IPS-20b (cell line): ENCODE data around the gene FOSL1.
A peak's percentile ranks its signal among the peaks of the same experiment; 100 is the strongest.

Source experiments
- H3K27ac ChIP-seq: one replicate; pipeline ENCODE4 v1.5.1; 2013; ENCODE audit warnings: low read length
- H3K27me3 ChIP-seq: 2 replicates; pipeline ENCODE4 v1.6.1; 2013; ENCODE audit warnings: mild to moderate bottlenecking, low read length, inconsistent platforms; ENCODE audit not compliant: insufficient read depth
- H3K36me3 ChIP-seq: 2 replicates; pipeline ENCODE4 v1.6.1; 2013; ENCODE audit warnings: low read depth, mild to moderate bottlenecking, inconsistent platforms, low read length, moderate library complexity; ENCODE audit not compliant: insufficient read depth
- H3K4me1 ChIP-seq: 2 replicates; pipeline ENCODE4 v1.6.1; 2013; ENCODE audit warnings: mild to moderate bottlenecking, control low read depth, inconsistent platforms, low read length, moderate library complexity; ENCODE audit not compliant: insufficient read depth
- H3K4me3 ChIP-seq: 2 replicates; pipeline ENCODE4 v1.5.1; 2013; ENCODE audit warnings: mild to moderate bottlenecking, low read length, inconsistent platforms
- H3K9ac ChIP-seq: 2 replicates; pipeline ENCODE4 v1.6.1; 2013; ENCODE audit warnings: low read depth, mild to moderate bottlenecking, inconsistent platforms, low read length, moderate library complexity
- H3K9me3 ChIP-seq: 2 replicates; pipeline ENCODE4 v1.6.1; 2013; ENCODE audit warnings: mild to moderate bottlenecking, low read depth, low read length, inconsistent platforms; ENCODE audit not compliant: insufficient read depth

The FOSL1 gene

GRCh38 chr11:65864706-65865471 lies 35.3 kb downstream of the FOSL1 start:
- H3K9ac ChIP-seq, result no peak overlapping the region
- peaks cover 5% of the 10 kb centered on the region; the same call in 1 of the 2 replicates for H3K4me1 ChIP-seq
- no peaks in the 10 kb centered on the region for H3K9me3 ChIP-seq
- H3K36me3 ChIP-seq, result peaks cover 52% of the 10 kb centered on the region
- H3K4me3 ChIP-seq, result no peak overlapping the region
- H3K27ac ChIP-seq, result no peak overlapping the region
- H3K27me3 ChIP-seq, result peaks cover 10% of the 10 kb centered on the region; the same call in 1 of the 2 replicates

- Histone ChIP-seq H3K27ac (no peak overlapping the region), H3K36me3 (peaks cover 52% of the 10 kb centered on the region), H3K9ac (no peak overlapping the region), H3K4me3 (no peak overlapping the region), H3K27me3 (peaks cover 6% of the 10 kb centered on the region; the same call in 1 of the 2 replicates), H3K4me1 (peaks cover 5% of the 10 kb centered on the region; the same call in 1 of the 2 replicates), H3K9me3 (no peaks in the 10 kb centered on the region)
Measured at GRCh38 chr11:65863889-65864705, 36.1 kb downstream of the FOSL1 start.

GRCh38 chr11:65862941-65863888 lies 37.0 kb downstream of the FOSL1 start:
- Histone ChIP-seq H3K4me1 (peaks cover 5% of the 10 kb centered on the region; the same call in 1 of the 2 replicates), H3K9ac (no peak overlapping the region), H3K4me3 (no peak overlapping the region), H3K36me3 (peaks cover 52% of the 10 kb centered on the region), H3K27ac (no peak overlapping the region), H3K9me3 (no peaks in the 10 kb centered on the region), H3K27me3 (no peaks in the 10 kb centered on the region)

- Histone ChIP-seq H3K36me3 (peaks cover 52% of the 10 kb centered on the region), H3K27ac (no peak overlapping the region), H3K9me3 (no peaks in the 10 kb centered on the region), H3K9ac (no peak overlapping the region), H3K4me3 (no peak overlapping the region), H3K27me3 (no peaks in the 10 kb centered on the region), H3K4me1 (peaks cover 5% of the 10 kb centered on the region; the same call in 1 of the 2 replicates)
Measured at GRCh38 chr11:65862191-65862735, 37.9 kb downstream of the FOSL1 start.

GRCh38 chr11:65861533-65862183 lies 38.5 kb downstream of the FOSL1 start:
- Histone ChIP-seq H3K4me1 (peaks cover 5% of the 10 kb centered on the region; the same call in 1 of the 2 replicates), H3K27ac (no peak overlapping the region), H3K36me3 (peaks cover 53% of the 10 kb centered on the region), H3K4me3 (peak overlapping the region; percentile 86), H3K9me3 (no peaks in the 10 kb centered on the region), H3K27me3 (no peaks in the 10 kb centered on the region), H3K9ac (peak overlapping the region; percentile 99; the same call in 1 of the 2 replicates)

- peak overlapping the region; percentile 86 for H3K4me3 ChIP-seq
- peaks cover 53% of the 10 kb centered on the region for H3K36me3 ChIP-seq
- no peaks in the 10 kb centered on the region for H3K9me3 ChIP-seq
- peaks cover 5% of the 10 kb centered on the region; the same call in 1 of the 2 replicates for H3K4me1 ChIP-seq
- H3K27me3 ChIP-seq, result no peaks in the 10 kb centered on the region
- peak overlapping the region; percentile 99; the same call in 1 of the 2 replicates for H3K9ac ChIP-seq
- H3K27ac ChIP-seq, result peak overlapping the region; percentile 95
Measured at GRCh38 chr11:65861165-65861505, 39.1 kb downstream of the FOSL1 start.

GRCh38 chr11:65860278-65861164 lies 39.7 kb downstream of the FOSL1 start, which contains the start of gene MUS81:
MUS81 (plus strand) TSS chr11:65860433; CDS start chr11:65860754, 321 bp downstream.
- peaks cover 53% of the 10 kb centered on the region for H3K36me3 ChIP-seq

GRCh38 chr11:65859812-65860277 lies 40.3 kb downstream of the FOSL1 start:
- H3K4me3 ChIP-seq, result peak overlapping the region; percentile 86
- peak overlapping the region; percentile 95 for H3K27ac ChIP-seq
- H3K9ac ChIP-seq, result peak overlapping the region; percentile 99
- no peaks in the 10 kb centered on the region for H3K9me3 ChIP-seq
- H3K36me3 ChIP-seq, result peaks cover 53% of the 10 kb centered on the region
- H3K27me3 ChIP-seq, result no peaks in the 10 kb centered on the region
- peaks cover 5% of the 10 kb centered on the region; the same call in 1 of the 2 replicates for H3K4me1 ChIP-seq

More at GRCh38 chr11:65860278-65861164, 39.7 kb downstream of the FOSL1 start, which contains the start of gene MUS81:
- H3K9me3 ChIP-seq, result no peaks in the 10 kb centered on the region
- H3K27ac ChIP-seq, result peak within 1 kb of the TSS; percentile 95
- peak within 1 kb of the TSS; percentile 99 for H3K9ac ChIP-seq
- no peaks in the 10 kb centered on the region for H3K27me3 ChIP-seq
- H3K4me3 ChIP-seq, result peak within 1 kb of the TSS; percentile 86
- H3K4me1 ChIP-seq, result peaks cover 5% of the 10 kb centered on the region; the same call in 1 of the 2 replicates

- Histone ChIP-seq H3K9ac (peak overlapping the region; percentile 99), H3K9me3 (no peaks in the 10 kb centered on the region), H3K36me3 (peaks cover 53% of the 10 kb centered on the region), H3K27ac (peak overlapping the region; percentile 95), H3K27me3 (no peaks in the 10 kb centered on the region), H3K4me1 (peaks cover 5% of the 10 kb centered on the region; the same call in 1 of the 2 replicates), H3K4me3 (peak overlapping the region; percentile 86)
Measured at GRCh38 chr11:65859095-65859811, 40.9 kb downstream of the FOSL1 start.
